ENCODE data around the gene SLC12A4. TPM values are rescaled to one million over a fixed set of nuclear protein-coding genes. Genes with fewer than 3 reads are reported as not detected.

The SLC12A4 gene
- total and polyA plus RNA-seq, 2 of the 13 experiments (the other 11 are each of a cell fraction or from before 2014, with no cell fraction given): 65.1 to 84.3 TPM

- no peak for TF ChIP-seq ARID4A (CRISPR knock-in tag; IDR thresholded peaks at IDR 0.05; ENCODE audit: borderline replicate concordance)
- TF ChIP-seq PBX3 (CRISPR knock-in tag; IDR thresholded peaks at IDR 0.05; ENCODE audit: borderline replicate concordance): no peak
- TF ChIP-seq ZFX (CRISPR knock-in tag; IDR thresholded peaks at IDR 0.05; ENCODE audit: low read depth): 0 out of 2 replicates have a peak, but pooled peaks have one; percentile 13
- TF ChIP-seq ZNF772 (CRISPR knock-in tag; IDR thresholded peaks at IDR 0.05): no peak
- peak; percentile 15; the same call in 1 of the 2 replicates for TF ChIP-seq RERE (CRISPR knock-in tag; IDR thresholded peaks at IDR 0.05; ENCODE audit: low read depth)
- no peak for TF ChIP-seq SOX6 (IDR thresholded peaks at IDR 0.05)
- no peak for TF ChIP-seq SOX6 (CRISPR knock-in tag; IDR thresholded peaks at IDR 0.05)
- no peak for TF ChIP-seq FOSL1 (CRISPR knock-in tag; IDR thresholded peaks at IDR 0.05; ENCODE audit: borderline replicate concordance)
- no peak for TF ChIP-seq THAP7 (CRISPR knock-in tag; IDR thresholded peaks at IDR 0.05)
- TF ChIP-seq ASH2L (IDR thresholded peaks at IDR 0.05; ENCODE audit: insufficient read length, low read depth, low read length): peak; percentile 77
- TF ChIP-seq ZSCAN29 (CRISPR knock-in tag; conservative IDR thresholded peaks at IDR 0.05): no peak
- TF ChIP-seq FOSL2 (CRISPR knock-in tag; IDR thresholded peaks at IDR 0.05): no peak; the same call in 1 of the 2 replicates
- peak; percentile 85 for TF ChIP-seq RNF219 (CRISPR knock-in tag; IDR thresholded peaks at IDR 0.05)
These were observed 32.1 kb downstream of the SLC12A4 start, which contains the start of gene PSMB10 (continued) for GRCh38 chr16:67936124-67936879.
